Spleen (tissue), 11 donors: ENCODE measurements around the gene RBMS3. TPM values are rescaled to one million over a fixed set of nuclear protein-coding genes. Genes with fewer than 3 reads are reported as not detected.

Experiments used
- DNase-seq: peaks from one replicate; pipeline ENCODE4 v3.0.0-alpha.2; 2020
- H3K27ac ChIP-seq, 8 donors: fragments of 200-600 bp; sonication (generic) in 7 of 8; 1 replicate in 4 of 8; 2 replicates in 4 of 8; pipeline versions ENCODE4 v1.5.0 to v1.8.0; 2016 to 2021; ENCODE audit warnings: inconsistent platforms in 4 of 8, mild to moderate bottlenecking in 4 of 8, moderate library complexity in 1 of 8
- H3K27me3 ChIP-seq, 7 donors: fragments of 200-600 bp; sonication (generic) in 6 of 7; replicated peaks in 1 of 7; 1 replicate in 4 of 7; 2 replicates in 3 of 7; pipeline versions ENCODE4 v1.5.0 to v1.8.0; 2016 to 2021; ENCODE audit warnings: inconsistent platforms in 3 of 7, mild to moderate bottlenecking in 1 of 7
- H3K36me3 ChIP-seq, 6 donors: fragments of 200-600 bp; sonication (generic) in 5 of 6; 1 replicate in 4 of 6; 2 replicates in 2 of 6; pipeline versions ENCODE4 v1.5.0 to v1.8.0; 2016 to 2021; ENCODE audit warnings: inconsistent platforms in 2 of 6
- H3K4me1 ChIP-seq, 6 donors: fragments of 200-600 bp; sonication (generic) in 5 of 6; 1 replicate in 3 of 6; 2 replicates in 3 of 6; pipeline versions ENCODE4 v1.5.0 to v1.8.0; 2016 to 2021; ENCODE audit warnings: inconsistent platforms in 3 of 6
- H3K4me3 ChIP-seq, 8 donors: fragments of 200-600 bp; sonication (generic) in 7 of 8; 1 replicate in 4 of 8; 2 replicates in 4 of 8; pipeline versions ENCODE4 v1.5.0 to v1.8.0; 2016 to 2021; ENCODE audit warnings: inconsistent platforms in 4 of 8, mild to moderate bottlenecking in 4 of 8, moderate library complexity in 2 of 8
- H3K9me3 ChIP-seq, 8 donors: fragments of 200-600 bp; sonication (generic) in 7 of 8; 1 replicate in 4 of 8; 2 replicates in 4 of 8; pipeline versions ENCODE4 v1.5.0 to v1.8.0; 2016 to 2021; ENCODE audit warnings: inconsistent platforms in 4 of 8
- CTCF ChIP-seq, 11 experiments: fragments of 200-600 bp in 7 of 11; fragments of 450-650 bp in 4 of 11; sonication (generic) in 4 of 11; IDR thresholded peaks in 8 of 11; conservative IDR thresholded peaks in 3 of 11; 1 replicate in 7 of 11; 2 replicates in 4 of 11; pipeline versions ENCODE4 v1.4.0 to v1.8.0; 2016 to 2021; ENCODE audit warnings: antibody characterized with exemption in 11 of 11, inconsistent platforms in 4 of 11, mild to moderate bottlenecking in 1 of 11
- POLR2A ChIP-seq, 3 donors: fragments of 450-650 bp; IDR thresholded peaks; one replicate each; pipeline ENCODE4 v1.5.1; 2017; ENCODE audit warnings: antibody characterized with exemption in 3 of 3, mild to moderate bottlenecking in 1 of 3
- POLR2AphosphoS5 ChIP-seq, 3 donors: sonication (generic); formaldehyde crosslinking; IDR thresholded peaks; one replicate each; pipeline ENCODE4 v1.5.1; 2017; ENCODE audit warnings: antibody characterized with exemption in 3 of 3
- WGBS, 5 donors: extraction: QIAGEN DNeasy Blood & Tissue Kit in 3 of 5; methylation state at CpG; one replicate each; pipeline versions ENCODE4 v1.1.5 to v1.1.7; 2013 to 2018; 5-methylcytosine and 5-hydroxymethylcytosine counted together
- intact Hi-C: fragments of 100-400 bp; cut with DNase I; formaldehyde crosslinking; loops from one replicate; pipeline ENCODE4 v1.15.0; 2023; ENCODE audit warnings: low total_unique reads
- polyA plus RNA-seq, 3 donors: library from polyadenylated mRNA; stranded (reverse); fragments of 200-250 nt; gene quantifications; one replicate each; pipeline ENCODE4 v1.2.1, GENCODE V29; 2013
- total RNA-seq, 7 donors: library from RNA; depleted of rRNA in 3 of 7; stranded (reverse); fragments of >200 nt in 3 of 7; fragmentation: NEBNext Ultra II Directional in 4 of 7; extraction: Animal tissue kit (Norgen Biotek cat#: 25700) in 4 of 7; gene quantifications; one replicate each; pipeline versions ENCODE4 v1.1.0 to v1.2.1, GENCODE V29; 2016 to 2021
- donor health status: healthy with polysubstance abuse.
- donor health status: DM: no; HTN: no; CAD: no; lungs with moderate emphysema.
- donor health status: DM: no; HTN: no; CAD: no.
- donor health status: Bipolar disorder and iron deficiency.
- donor health status: healthy.
- donor health status: DM: no; HTN: no; CAD: no.
- donor health status: DM: yes; HTN: yes; CAD: no.

Gene RBMS3
- total and polyA plus RNA-seq, 10 donors = 2.6 to 81.9 (median 52.5) TPM

DNA sequence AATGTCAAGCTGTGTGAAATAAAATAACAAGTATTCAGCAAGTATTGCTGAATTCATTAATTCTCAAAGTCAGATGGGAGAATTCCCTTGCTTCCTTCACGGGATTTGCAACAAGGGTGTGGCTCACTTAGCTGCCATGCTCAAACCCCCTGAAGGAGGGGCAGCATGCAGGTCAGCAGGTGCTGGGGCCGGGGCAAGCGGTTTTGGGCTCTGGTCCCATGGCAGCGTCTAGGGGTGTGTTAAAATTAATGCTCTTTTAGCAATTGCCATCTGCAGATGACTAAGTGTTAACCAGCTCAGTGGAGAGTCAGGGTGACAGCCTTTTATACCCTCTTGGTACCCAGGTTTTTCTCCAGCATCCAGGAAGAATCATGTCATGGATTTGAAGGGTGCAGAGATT lies 40.0 kb upstream of the RBMS3 start:
- Histone ChIP-seq H3K4me1 (no peaks in the 10 kb centered on the region), H3K27ac (no peak overlapping the region), H3K4me3 (no peak overlapping the region), H3K27me3 (no peaks in the 10 kb centered on the region), H3K9me3 (peaks cover 0 to 8% (median 2%) of the 10 kb centered on the region in 8 donors), H3K36me3 (no peaks in the 10 kb centered on the region)
- TF ChIP-seq POLR2AphosphoS5 (IDR thresholded peaks at IDR 0.05) (no peak), POLR2A (IDR thresholded peaks at IDR 0.05) (no peak), CTCF (IDR thresholded peaks at IDR 0.05 in 8 of 11, conservative IDR thresholded peaks at IDR 0.05 in 3 of 11) (no peak)
- no peak for DNase-seq
- intact Hi-C loops = no loop called here
- WGBS, 5 donors = 70 to 96% (median 86%) methylated on average over 4 of the region's 4 CpGs

GRCh38 chr3:29241855-29242254 lies 39.0 kb upstream of the RBMS3 start:
- Histone ChIP-seq H3K27ac (no peak overlapping the region), H3K9me3 (peaks cover 0 to 8% (median 2%) of the 10 kb centered on the region in 8 donors), H3K36me3 (no peaks in the 10 kb centered on the region), H3K4me3 (no peak overlapping the region), H3K4me1 (no peaks in the 10 kb centered on the region), H3K27me3 (no peaks in the 10 kb centered on the region)
- intact Hi-C loops = no loop called here
- DNase-seq = no peak
- TF ChIP-seq POLR2A (IDR thresholded peaks at IDR 0.05) (no peak), CTCF (IDR thresholded peaks at IDR 0.05 in 8 of 11, conservative IDR thresholded peaks at IDR 0.05 in 3 of 11) (no peak), POLR2AphosphoS5 (IDR thresholded peaks at IDR 0.05) (no peak)

- H3K27ac ChIP-seq = no peak overlapping the region
- H3K4me3 ChIP-seq = no peak overlapping the region
- WGBS, 5 donors = 86 to 93% (median 89%) methylated on average over 2 of the region's 2 CpGs
- DNase-seq = no peak
- no peaks in the 10 kb centered on the region for H3K36me3 ChIP-seq
- H3K9me3 ChIP-seq = peaks cover 0 to 8% (median 2%) of the 10 kb centered on the region in 8 donors
- intact Hi-C loops = no loop called here
- TF ChIP-seq CTCF (IDR thresholded peaks at IDR 0.05 in 8 of 11, conservative IDR thresholded peaks at IDR 0.05 in 3 of 11) (no peak), POLR2A (IDR thresholded peaks at IDR 0.05) (no peak), POLR2AphosphoS5 (IDR thresholded peaks at IDR 0.05) (no peak)
- no peaks in the 10 kb centered on the region for H3K4me1 ChIP-seq
- H3K27me3 ChIP-seq = no peaks in the 10 kb centered on the region
Observed at GRCh38 chr3:29242296-29242695, 38.6 kb upstream of the RBMS3 start.

DNA sequence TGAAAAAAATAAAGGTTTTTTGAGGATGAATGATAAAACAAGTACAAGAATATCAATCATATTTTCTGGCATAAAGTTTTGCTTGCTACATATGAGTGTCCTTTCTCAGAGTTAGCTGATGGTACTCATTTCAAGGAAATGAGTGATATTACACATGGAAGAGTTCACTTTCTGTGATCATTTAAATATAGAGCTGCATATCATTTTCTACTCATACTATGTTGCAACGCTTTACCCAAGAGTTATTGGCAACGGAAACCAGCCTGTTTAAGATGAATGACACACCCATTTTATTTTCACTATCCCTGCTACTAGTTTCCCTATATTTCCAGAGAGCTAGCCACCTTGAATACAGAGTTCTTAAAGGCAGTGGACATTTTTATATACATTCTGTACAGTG lies 35.4 kb upstream of the RBMS3 start:
- Histone ChIP-seq H3K36me3 (no peaks in the 10 kb centered on the region), H3K4me3 (no peak overlapping the region), H3K4me1 (no peaks in the 10 kb centered on the region), H3K27me3 (no peaks in the 10 kb centered on the region), H3K9me3 (peaks cover 0 to 8% (median 2%) of the 10 kb centered on the region in 8 donors), H3K27ac (no peak overlapping the region)
- TF ChIP-seq POLR2A (IDR thresholded peaks at IDR 0.05) (no peak), POLR2AphosphoS5 (IDR thresholded peaks at IDR 0.05) (no peak), CTCF (IDR thresholded peaks at IDR 0.05 in 8 of 11, conservative IDR thresholded peaks at IDR 0.05 in 3 of 11) (no peak)
- intact Hi-C loops = no loop called here
- DNase-seq = no peak
- 67 to 81% (median 76%) methylated on average over 2 of the region's 2 CpGs for WGBS, 5 donors
